HL-60/S4 treated with phorbol 12-myristate 13-acetate at 8.2 ng/mL for 4 days and 3 days (cell line): ENCODE data around the gene PNLDC1.
"Not testable (repeated sequence)": the region's sequence is repeated elsewhere in the genome, so short reads cannot be mapped to it uniquely, and the experiment has no call there.

Experiments
- in situ Hi-C: fragments of 300-500 bp; cut with MboI; formaldehyde crosslinking; loops from 2 replicates; pipeline ENCODE4 v1.15.0; 2022; ENCODE audit warnings: low sequenced_read_pairs

PNLDC1 gene

DNA sequence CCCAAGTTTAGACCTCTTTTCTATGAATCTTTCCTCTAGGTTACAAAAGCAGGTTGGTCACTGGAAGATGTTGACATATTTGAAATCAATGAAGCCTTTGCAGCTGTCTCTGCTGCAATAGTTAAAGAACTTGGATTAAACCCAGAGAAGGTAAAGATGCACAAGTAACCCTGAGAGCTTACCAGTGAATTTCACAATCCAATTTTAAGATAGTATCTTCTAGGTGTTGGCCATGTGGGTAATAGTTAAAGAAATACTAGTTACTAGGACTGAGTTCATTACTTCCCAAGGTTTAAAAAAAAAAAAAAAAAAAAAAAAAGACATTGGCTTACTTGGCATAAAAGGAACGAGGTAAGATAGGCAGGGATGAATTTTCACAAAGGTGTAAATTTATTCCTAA is 21.9 kb upstream of the PNLDC1 start:
- in situ Hi-C loops, result no loop called here

DNA sequence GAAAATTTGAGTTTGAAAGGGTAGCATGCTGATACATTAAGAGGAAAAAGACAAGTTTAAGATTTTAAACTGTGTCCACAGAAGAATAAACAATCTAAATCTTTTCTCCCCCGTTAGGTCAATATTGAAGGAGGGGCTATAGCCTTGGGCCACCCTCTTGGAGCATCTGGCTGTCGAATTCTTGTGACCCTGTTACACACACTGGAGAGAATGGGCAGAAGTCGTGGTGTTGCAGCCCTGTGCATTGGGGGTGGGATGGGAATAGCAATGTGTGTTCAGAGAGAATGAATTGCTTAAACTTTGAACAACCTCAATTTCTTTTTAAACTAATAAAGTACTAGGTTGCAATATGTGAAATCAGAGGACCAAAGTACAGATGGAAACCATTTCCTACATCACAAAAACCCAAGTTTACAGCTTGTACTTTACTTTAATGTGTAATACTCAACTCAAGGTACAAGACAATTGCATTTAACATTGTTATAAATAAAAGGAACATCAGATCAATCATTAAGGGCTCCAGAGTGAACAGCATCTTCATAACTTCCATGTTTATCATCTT is 21.5 kb upstream of the PNLDC1 start:
- in situ Hi-C loops, result no loop called here

DNA sequence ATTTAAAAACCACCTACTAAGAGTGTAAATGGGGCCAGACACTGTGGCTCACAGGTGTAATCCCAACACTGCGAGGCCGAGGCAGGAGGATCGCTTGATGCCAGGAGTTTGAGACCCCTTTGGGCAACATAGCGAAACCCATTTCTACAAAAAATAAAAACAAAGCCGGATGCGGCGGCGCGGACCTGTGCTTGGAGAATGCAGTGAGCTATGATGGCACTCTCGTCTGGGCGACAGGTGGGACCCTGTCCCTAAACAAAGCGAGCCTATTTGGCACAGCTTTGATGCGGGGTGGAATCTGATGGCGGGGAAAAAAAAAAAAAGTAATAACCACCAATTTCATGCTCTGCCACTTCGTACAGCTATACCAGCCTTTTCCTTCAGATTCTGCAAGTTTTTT is 11.8 kb upstream of the PNLDC1 start:
- in situ Hi-C loops, result no loop called here

DNA sequence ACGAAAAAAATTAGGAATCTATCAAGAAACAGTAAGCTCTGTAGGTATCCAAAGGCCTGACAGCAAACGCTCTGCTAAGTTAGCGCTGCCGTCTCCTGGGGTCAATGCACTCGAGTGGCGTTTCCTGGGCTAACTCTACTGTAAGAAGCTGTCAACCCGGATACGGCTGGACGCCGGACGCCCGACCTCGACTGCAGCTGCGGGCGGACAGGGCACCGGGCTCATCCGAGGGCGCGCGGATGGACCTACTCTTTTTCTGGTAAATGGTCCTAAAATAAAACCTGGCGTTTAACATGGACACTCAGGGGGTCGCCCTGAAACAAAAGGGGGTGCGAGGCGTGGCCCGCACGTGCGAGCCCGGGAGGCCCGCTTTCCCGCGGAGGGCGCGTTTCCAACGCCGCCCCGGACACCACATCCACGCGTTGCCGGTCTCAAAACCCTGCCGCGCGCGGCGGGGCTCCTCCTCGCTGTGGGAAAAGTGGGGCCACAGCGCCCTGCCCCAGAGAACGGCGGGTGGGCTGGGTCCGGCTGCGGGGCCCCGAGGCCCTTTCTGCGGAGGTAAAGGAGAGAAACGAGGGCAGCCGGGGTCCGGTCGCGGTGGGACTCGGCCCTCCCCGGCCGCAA is 11.2 kb upstream of the PNLDC1 start:
- in situ Hi-C loops, result no loop called here

DNA sequence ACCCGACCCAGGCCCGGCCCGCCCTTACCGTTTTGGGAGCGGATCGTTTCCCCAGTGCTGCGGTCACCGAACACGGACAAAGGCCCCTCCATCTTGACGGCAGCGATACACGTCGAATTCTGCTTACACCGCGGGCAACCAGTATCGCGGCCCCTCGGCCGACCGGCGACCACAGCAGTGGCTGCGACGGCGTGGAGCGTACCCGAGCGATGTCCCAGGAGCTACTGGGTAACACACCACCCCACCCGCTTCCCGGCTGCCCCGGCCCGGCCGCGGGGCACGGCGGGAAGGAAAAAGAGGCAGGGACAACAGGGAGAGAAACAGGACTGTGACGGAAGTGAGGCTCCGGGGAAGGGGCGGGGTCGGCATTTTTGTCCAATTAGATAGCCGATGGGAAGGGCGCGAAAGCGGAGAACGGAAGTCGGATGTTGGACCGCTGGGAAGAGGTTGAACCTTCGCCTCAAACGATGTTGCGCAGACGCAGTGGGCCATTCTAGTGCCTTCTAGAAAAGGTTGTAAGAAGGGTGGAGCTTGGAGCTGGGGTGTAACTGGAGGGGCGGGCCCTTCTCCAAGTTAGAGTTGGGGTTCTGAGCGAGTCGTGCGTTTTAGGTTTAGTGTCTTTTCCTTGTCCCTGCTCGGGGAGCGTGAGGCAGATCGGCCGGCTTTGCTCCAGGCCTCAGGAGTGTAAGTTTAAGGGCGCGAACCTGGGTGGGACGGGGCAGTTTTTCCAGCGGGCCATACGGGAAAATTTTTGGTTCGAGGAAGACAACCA is 10.5 kb upstream of the PNLDC1 start, which contains the start of gene TCP1:
Gene TCP1, minus strand, starts transcription at position 226 of the 772 bp plus-strand sequence. Its CDS starts 134 bp downstream, at position 92.
- in situ Hi-C loops, result no loop called here

DNA sequence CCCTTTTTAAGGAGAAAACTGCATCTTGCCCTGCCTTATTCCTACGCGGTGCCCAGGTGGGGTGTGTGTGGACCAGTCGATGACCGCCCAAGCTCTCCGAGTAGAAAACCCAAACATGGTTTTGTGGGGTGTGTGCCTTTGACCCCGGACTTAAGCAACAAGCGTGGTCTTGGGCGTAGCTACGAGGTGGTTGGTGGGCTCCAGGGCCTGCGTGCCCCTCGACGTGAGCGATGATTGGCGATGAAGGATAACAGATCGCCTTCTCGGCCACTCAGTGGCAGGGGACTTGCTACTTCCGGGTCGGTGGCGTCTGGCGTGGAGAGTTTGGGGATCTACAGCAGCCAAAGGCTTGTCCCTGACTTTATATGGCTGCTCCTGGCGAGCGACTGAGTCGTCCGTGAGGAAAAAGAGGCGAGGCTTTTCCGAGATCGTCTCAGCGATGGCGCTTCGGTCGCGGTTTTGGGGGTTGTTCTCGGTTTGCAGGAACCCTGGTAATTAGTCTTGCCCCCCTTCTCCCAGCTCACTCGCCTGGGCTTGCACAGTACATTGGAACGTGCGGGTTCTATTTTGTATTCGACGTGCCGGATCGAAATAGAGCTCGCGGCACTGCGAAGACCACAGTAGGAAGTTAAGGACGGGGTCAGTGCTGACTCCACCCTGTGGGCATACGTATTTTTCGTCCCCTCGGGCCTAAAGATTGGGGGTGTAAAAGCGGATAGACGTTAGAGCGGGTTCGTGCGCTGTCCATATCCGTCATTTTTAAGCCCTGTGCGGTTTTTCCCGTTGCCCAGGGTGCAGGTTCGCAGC is 9.7 kb upstream of the PNLDC1 start, which contains the start of gene MRPL18:
Gene MRPL18, plus strand, starts transcription at position 319 of the 807 bp plus-strand sequence. Its CDS starts 121 bp downstream, at position 440.
- in situ Hi-C loops, result no loop called here

DNA sequence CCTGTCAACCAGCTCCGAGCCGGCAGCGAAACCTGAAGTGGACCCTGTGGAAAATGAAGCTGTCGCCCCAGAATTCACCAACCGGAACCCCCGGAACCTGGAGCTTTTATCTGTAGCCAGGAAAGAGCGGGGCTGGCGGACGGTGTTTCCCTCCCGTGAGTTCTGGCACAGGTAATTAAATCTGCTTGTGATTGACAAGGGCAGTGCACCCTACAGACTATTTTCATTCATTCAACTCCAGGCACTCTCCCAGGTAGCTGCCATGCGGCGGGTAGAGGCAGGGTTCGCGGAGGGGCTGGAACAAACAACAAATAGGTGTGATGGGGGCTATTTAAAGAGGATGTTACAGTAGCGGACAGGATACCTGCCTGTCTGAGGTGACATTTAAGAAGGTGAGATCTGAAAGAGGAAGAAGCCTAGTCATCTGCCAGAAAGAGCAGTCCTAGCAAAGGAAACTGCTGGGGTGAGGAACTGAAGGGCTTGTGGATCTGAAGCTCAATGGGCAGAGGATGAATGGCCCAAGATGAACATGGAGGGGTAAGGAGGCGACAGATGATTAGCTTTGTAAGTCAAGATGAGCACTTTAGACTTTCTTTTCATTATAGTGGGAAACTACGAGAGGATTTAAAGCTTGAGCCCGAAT is 9.0 kb upstream of the PNLDC1 start:
- in situ Hi-C loops, result no loop called here

DNA sequence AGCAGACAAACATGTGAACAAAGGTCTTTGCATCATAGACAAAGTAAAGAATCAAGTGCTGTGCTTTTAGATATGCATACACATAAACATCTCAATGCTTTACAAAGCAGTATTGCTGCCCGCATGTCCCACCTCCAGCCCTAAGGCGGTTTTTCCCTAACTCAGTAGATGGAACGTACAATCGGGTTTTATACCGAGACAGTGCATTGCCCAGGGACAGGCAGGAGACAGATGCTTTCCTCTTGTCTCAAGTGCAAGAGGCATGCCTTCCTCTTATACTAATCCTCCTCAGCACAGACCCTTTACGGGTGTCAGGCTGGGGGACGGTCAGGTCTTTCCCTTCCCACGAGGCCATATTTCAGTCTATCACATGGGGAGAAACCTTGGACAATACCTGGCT is 5.1 kb upstream of the PNLDC1 start:
- in situ Hi-C loops, result not testable (repeated sequence)

DNA sequence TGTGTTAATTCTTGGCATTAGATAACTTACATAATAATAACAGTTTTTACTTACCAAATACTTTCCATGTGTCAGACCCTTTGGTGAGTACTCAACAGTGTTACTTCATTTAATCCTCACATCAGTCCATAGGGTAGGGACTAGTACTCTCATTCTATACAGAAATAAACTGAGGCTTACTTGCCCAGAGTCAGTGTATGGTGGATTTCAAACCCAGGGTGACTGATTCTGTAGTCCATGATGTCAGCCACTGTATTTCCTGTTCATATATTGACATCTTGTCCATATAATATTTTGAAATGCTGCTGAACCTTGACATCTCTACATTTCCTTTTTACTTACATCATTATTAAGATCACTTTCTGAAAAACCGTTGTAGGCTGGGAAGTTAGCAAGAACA is 2.5 kb upstream of the PNLDC1 start:
- in situ Hi-C loops, result no loop called here

DNA sequence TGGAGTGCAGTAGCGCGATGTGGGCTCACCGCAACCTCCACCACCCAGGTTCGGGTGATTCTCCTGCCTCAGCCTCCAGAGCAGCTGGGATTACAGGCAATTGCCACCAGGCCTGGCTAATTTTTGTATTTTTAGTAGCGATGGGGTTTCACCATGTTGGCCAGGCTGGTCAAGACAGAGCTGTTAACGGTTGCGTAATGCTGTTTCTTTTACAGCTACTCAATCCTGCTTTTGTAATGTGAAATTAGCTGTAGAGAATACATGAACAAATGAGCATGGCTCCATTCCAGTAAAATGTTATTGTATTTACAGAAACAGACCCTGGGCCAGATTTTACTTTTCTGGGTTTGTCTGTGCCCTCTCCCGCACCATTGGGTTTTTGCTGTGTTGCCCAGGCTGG is 1.9 kb downstream of the PNLDC1 start:
- in situ Hi-C loops, result no loop called here

DNA sequence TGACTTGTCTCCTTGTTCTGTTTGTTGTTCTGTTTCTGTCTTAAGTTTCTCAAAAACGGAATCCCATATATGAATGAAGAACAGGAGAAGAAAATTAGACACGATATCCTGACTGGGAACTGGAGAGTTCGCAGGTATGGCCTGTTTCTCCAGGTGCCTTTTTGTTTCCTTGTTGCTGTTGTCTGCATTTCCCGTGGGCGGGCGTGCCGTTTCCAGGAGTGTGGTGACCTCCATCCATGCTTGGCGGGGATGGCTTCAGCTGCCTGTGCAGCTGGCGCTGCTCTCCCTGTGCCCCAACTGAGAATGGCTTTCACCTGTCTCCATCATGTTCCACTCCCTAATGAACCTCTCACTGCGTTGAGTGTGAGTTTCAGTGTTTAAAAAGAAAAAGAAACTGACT is 4.4 kb downstream of the PNLDC1 start:
- in situ Hi-C loops, result no loop called here

DNA sequence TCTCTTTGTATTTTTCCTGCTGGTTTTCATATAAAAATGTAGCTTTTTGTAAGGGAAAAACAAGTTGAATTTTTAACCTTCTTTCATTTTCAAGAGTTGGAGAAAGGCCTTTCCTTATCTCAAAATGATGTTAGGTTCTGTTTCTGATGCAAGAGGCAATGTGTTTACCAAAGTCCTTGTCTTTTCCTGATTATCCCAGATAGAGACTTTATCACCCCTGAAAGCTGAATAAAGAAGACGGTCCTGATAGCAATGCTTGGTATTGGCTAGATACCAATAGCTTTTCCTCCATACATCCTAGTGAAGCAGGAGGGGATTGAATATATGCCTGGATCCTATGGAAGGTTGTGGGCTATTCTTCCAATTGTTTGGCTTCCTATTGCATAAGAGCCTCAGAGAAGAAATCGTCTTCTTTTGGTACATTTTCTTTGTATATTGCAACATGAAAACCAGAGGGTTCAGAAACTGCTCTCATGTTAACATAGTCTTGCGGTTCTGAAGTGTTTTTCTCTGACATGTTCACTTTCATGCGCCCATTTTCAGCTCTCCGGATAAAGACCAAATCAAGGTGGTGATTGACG is 5.5 kb downstream of the PNLDC1 start:
- in situ Hi-C loops, result no loop called here

DNA sequence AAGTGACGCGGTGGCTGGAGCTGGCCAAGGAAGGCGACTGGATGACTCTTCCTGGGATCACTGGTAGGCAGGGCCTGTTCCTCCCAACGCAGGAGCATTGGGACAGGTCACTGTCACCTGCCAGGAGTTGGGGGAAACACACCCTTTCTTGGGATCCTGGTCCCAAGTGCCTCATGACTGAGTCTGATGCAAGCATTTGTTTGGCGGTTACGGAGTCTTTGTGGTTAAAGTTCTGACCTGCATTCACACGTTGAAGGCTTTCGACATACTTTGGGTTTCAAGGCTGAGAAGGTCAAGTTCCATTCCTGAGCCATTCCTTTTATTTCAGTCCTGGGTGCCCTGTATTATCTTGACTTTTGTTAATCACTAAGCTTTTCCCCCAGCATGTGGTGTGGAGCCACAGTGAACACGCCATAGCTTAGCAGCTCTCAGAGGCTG is 6.0 kb downstream of the PNLDC1 start:
- in situ Hi-C loops, result no loop called here

DNA sequence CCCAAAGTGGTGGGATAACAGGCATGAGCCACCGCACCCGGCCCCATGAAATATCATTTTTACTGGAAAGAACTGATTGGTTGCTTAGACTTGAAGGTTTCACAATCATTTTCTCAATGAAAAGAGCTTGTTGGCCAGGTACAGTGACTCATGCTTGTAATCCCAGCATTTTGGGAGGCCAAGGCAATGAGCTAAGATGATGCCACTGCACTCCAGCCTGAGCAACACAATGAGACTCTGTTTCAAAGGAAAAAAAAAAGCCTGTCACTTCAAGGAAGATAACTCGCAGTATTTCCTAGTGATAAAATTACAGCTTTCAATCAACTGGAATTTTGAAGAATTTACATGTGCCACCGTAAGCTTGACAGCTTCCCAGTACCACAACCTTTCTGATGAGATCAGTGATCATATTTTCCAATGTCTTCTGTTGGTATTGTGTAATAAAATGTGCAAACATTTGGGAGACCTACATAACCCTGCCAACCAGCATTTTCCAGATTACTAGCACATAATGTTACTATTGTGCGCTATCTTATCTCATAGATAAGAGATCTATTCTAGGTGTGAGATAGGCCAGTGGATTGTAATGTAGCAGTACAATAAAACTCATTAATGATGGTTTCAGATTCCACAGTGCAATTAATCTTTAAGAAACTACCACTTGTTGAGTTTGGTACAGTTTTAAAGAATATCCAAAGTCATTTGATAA is 7.2 kb downstream of the PNLDC1 start:
- in situ Hi-C loops, result no loop called here

DNA sequence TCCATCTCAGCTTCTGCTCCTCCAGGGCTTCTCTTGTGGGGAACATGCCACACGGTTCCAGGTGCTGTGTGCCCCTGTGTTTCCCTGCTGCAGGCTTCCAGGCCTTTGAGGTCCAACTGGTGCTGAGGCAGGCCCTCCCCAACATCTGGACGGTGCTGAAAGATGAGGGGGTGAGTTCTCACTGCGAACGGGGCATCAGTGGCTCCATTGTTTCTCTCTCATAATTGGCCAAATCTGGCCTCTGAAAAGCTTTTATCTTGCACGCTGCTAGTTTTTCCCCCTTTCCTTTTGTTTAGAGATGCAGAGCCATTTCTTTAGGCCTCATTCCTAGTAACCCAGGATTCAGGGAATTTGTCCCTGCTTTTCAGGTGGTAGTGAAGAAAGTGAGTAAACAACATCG is 8.6 kb downstream of the PNLDC1 start:
- in situ Hi-C loops, result no loop called here

DNA sequence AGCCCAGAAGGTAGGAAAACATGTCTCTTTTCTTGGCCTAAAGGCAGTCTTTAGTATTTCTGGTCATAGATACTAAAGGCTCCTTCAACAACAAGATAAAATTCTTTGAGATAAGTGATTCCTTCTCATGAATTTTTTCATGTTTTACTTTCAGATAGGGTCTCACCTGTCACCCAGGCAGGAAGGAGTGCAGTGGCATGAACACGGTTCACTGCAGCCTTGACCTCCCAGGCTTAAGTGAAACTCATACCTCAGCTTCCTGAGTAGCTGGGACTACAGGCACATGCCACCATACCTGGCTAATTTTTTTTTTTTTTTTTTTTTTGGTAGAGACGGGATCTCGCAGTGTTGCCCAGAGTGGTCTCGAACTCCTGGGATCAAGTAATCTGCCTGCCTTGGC is 9.1 kb downstream of the PNLDC1 start:
- in situ Hi-C loops, result no loop called here

DNA sequence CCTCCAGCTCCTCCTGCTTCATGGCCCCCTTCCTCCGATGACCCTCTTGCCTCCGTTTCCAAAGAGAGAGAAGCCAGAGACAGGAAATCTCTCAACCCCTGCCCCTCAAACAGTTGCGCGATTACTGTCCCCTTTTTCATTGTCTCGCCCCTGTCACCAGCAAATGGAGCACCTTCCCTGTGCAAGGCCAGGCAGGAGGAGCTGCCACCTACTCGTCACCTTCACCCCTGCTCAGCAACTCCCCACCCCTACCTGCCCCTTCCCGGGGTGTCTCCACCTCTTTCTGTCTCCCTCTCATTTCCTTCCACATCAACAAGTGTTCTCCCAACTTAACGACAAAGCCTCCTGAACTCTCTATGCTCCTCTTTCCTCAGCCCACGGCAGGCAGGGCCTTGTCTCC is 13.7 kb downstream of the PNLDC1 start:
- in situ Hi-C loops, result no loop called here

DNA sequence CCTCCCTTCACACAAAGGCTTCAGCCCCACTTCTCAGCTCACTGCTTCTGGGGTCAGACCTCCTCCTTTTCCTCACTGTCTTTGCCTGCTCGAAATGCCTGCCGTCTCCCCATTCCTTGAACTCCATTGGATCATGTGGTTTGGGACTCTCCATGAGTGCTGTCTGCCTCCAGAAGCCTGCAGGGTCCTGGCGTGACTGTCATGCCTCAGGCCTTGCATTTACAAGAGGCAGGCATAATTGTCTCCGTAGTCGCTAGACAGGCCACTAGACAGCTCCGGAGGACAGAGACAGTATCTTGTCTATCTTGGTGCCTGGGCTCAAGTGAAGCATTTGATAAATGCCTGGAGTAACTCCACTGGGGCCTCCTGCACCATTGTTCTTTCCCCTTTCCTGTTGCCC is 15.3 kb downstream of the PNLDC1 start:
- in situ Hi-C loops, result no loop called here

DNA sequence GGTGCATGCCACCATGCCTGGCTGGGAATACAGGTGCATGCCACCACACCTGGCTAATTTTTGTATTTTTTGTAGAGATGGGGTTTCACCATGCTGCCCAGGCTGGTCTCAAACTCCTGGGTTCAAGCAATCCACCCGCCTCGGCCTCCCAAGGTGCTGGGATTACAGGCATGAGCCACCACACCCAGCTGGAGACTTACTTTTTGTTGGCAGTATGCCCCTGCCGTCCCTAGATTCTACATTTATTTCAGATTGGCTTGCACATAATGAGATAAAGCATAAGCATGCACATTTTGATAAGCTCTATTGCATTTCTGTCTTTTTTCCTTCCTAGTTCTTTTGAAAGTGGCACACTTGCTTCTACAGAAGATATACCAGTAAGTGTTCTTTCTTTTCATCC is 16.7 kb downstream of the PNLDC1 start:
- in situ Hi-C loops, result not testable (repeated sequence)
